ENCODE results near the gene CCL14.

GRCh38 chr17:36016555-36016954 lies 30.0 kb upstream of the CCL14 start:
- no peak for TF ChIP-seq POLR2A (IDR thresholded peaks at IDR 0.05)
- TF ChIP-seq CTCF (IDR thresholded peaks at IDR 0.05), result no peak
